HG02623 (cell line): ENCODE measurements around the gene UBR4.
"Not testable (repeated sequence)": the region's sequence is repeated elsewhere in the genome, so short reads cannot be mapped to it uniquely, and the experiment has no call there.

Source experiments
- ATAC-seq: cut with Tn5 transposase; IDR thresholded peaks from one replicate; pipeline ENCODE4 v1.9.1; 2021; ENCODE audit warnings: moderate library complexity; ENCODE audit not compliant: unreplicated experiment

UBR4 gene

GRCh38 chr1:19209990-19210771 is at the start of gene UBR4:
Gene UBR4, minus strand, starts transcription at chr1:19210266. Its CDS starts 18 bp downstream, at chr1:19210248.
- peak; percentile 86 for ATAC-seq

DNA sequence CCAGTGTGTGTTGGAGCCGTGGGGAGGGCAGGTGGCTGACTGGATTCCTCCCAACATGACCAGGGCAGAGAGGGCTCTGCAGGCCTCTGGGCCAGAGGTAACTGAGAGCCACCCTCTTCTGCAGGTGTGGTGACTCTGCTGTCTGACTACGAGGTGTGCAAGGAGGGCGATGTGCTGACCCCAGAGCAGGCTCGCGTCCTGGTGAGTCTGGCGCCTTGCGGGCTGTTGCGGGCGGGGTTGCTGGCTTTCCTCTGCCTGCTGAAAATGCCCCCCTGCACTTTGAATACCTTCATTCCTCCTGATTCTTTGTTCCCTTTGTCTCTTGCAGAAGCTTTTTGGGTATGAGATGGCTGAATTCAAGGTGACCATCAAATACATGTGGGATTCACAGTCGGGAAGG is 48.3 kb upstream of the UBR4 start:
- ATAC-seq, result no peak

GRCh38 chr1:19257178-19257914 is 47.3 kb upstream of the UBR4 start:
- no peak for ATAC-seq

GRCh38 chr1:19256301-19256700 is 46.2 kb upstream of the UBR4 start:
- ATAC-seq, result not testable (repeated sequence)

DNA sequence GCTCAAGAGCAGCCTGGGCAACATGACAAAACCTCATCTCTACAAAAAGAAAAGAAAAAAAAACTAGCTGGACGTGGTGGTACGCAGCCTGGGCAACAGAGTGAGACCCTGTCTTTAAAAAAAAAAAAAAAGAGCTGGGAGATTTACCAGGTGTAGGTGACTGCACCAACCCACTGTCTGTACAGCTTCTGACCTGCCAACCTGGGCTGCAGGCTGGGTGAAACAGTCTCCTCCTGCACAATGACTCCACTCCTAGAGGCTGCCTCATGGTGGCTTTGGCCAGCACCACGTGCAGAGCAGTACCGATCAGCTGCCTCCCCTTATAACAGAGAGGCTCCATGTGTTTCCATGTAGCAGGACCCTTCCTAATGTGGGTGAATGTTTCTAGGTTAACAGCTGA is 45.2 kb upstream of the UBR4 start:
- ATAC-seq, result no peak

DNA sequence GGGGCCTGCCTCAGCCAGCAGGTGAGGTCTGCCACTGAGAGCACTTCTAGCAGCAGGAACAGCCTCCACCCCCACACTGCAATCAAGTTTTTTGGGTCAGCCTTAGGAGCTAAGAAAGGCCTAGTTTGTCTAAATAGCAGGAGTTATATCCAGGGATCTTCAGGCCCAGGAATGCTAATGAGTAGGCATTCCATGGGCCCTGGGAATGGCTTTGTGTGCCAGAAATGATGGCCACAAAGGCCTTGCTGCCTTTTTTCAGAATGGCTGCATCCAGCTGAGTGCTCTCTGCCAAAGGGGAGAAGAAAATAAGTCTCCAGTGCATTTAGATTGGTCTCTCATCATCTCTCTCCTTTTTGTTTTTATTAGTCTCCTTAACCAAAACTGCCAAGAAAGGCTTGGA is 44.4 kb upstream of the UBR4 start:
- ATAC-seq, result no peak

- ATAC-seq, result peak; percentile 79
Measured at GRCh38 chr1:19251305-19252196, 41.5 kb upstream of the UBR4 start, which contains the start of the genes EMC1 and MRTO4. Gene EMC1, minus strand, starts transcription at chr1:19251524. Its CDS starts 15 bp downstream, at chr1:19251509. Gene MRTO4, plus strand, starts transcription at chr1:19251805. Its CDS starts 31 bp downstream, at chr1:19251836.

- no peak for ATAC-seq
Measured at GRCh38 chr1:19250629-19251304, 40.7 kb upstream of the UBR4 start.

DNA sequence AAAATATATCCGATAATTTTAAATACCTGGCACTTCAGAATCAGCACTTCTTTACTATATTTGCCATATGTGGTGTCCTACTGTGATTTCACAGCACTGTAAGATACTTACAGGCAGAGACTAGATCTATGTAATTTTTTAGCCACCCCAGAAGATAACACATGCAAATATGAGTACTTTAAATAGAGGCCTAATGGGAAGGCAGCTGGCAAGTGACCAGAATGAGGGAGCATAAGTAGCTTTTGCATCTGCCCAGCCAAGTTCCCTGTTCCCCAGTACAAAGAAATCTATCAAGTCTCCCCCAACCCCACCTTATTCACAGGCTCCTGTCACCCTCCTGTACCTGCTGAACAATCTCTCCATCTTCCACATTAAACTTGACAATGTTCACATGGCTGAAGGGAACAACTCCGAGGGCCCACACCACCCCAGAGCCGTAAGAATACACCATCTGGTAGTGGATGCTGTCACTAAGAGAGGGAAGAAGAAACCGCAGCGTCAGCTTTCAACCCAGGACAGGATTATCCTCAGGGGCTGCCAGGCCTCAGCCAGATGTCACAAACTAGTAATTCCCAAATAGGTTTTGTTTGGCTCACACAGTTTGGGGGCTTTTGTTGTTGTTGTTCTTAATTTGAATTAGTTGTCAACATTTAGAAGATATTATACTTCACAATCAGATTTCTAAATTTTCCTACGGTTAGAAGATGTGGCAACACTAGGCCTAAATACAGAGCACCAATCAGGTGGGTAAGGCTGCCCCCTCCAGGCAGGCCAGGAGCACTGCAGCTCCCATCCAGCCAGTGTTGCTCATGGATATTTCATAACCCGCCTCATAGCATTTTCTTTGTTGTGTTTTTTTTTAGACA is 30.8 kb upstream of the UBR4 start:
- no peak for ATAC-seq

DNA sequence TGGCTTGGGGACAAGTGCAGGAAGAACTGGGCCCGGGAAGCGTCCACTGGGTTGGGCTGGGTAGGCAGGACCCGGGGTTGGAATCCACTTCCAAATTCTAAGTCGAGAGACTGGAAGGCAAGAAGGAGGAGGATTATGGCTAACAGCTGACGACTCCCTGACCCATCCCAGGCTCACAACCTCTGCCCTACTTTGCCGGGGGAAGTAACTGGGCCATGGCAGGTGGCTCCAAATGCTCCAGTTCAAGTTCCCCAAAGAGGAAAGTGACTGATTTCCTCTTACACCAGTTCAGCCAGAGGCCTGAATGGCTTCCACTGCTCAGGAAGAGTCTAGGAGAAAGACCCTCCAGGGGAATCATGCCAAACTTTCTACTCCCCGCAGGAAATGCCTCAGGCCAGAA is 29.8 kb upstream of the UBR4 start:
- no peak for ATAC-seq

DNA sequence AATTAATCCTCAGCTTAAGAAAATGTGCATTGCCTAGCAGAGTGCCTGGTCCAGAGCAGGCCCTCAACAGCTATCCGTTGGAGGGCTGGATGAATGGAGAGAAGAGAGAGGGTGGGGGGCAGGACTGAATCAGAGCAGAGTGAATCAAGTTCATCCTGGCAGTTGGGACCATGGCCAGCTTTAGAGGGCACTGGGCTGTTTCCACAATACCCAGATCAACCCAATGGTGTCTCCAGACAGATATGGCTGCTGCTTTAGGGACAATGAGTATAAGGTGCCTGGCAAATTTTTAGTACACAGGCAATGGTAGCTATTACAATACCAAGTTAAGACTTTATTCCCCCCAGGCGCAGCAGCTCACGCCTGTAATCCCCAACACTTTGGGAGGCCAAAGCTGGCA is 24.2 kb upstream of the UBR4 start:
- ATAC-seq, result no peak

DNA sequence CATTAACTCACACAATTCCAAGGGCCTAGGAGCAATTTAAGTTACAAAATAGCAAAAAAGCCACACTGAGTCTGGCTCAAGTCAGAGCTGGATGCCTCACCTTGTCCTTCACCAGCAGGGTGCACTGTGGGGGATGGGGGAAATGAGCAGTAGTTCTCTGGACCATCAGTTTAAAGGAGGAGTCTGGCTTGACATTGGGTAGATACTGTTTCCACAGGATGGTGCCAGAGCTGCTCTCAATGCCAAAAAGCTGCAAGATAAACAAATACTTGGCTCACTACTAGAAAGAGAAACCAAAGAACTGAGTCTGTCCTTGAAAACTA is 22.4 kb upstream of the UBR4 start:
- ATAC-seq, result no peak

DNA sequence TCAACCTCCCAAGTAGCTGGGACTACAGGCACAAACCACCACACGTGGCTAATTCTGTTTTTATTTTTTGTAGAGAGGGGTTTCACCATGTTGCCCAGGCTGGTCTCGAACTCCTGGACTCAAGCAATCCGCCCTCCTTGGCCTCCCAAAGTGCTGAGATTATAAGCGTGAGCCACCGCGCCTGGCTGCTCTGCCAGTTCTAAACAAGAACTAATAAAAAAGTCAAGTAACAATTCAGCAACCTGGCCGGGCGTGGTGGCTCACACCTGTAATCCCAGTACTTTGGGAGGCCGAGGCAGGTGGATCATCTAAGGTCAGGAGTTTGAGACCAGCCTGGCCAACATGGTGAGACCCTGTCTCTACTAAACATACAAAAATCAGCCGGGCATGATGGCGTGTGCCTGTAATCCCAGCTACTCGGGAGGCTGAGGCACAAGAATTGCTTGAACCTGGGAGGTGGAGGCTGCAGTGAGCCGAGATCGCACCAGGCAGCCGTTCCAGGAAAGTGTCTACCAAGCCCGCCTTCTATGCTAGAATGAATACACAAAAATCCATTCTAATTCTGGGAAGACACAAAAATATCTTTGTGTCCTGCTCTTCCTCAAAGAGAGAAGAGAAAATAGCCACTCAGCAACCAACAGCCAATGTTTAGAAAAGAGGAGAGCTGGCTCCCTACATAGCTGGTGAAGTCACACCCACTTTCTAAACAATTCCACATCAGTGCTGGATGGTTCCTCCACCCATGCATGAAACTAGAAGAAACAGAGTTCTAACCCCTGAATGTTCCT is 21.9 kb upstream of the UBR4 start:
- ATAC-seq, result not testable (repeated sequence)

DNA sequence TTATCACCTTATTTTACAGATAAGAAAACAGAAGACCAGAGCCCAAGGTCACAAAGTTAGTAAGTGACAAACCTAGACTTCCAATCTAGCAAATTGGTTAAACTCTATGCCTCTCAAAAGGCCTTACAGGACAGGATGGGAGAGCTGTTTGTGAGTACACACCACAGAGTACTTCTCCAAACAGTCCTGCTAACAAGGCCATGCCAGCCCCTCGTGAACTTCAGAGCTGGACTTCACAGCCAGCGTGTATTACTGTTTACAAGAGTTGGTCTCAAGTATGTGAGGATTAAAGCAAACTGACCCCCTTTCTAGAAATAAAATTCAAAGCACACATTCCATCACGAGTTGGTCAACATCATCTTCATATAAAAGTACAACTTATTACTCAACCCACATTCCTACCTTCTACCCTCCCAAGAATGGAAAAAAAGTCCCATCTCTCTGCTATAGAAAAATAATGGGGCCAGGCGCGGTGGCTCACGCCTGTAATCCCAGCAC is 19.8 kb upstream of the UBR4 start:
- no peak for ATAC-seq

GRCh38 chr1:19229229-19229628 is 19.2 kb upstream of the UBR4 start:
- ATAC-seq, result no peak

DNA sequence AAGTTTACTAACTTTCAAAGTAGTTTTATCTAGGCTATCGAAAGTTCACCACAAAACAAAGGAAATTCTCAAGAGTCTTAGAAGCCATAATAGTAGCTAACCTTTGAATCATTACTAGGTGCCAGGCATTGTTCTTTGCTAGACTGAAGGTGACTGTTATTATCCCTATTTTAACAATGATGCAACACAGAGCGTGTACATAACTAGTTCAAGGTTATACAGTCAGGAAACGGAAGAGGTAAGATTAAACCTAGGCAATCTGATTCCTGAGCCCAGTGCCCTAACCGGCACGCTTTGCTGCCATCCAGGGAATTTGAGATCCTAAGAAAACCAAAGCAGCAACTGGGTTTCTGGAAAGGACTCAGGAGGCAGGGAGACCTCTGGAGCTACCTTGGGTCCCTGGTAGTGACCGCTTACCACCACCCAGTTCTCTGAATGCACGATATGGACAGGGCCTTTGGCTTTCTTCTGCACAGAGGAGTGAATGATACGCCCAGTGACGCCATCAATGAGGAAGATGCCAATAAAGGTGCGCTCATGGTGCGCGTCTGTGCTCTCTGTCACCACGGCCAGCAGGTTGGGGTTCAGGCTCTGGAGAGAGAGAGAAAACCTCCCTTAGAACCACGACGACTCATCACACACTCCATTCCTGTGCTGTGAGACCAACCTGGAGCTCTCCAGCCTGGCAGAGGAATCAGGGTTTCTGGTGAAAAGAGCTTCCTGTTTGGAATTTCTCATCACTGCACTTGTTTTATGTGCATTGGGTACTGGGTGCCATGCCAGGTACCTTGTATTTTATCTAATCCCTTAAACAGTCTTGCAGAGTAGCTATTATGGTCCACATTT is 13.1 kb upstream of the UBR4 start:
- ATAC-seq, result no peak

DNA sequence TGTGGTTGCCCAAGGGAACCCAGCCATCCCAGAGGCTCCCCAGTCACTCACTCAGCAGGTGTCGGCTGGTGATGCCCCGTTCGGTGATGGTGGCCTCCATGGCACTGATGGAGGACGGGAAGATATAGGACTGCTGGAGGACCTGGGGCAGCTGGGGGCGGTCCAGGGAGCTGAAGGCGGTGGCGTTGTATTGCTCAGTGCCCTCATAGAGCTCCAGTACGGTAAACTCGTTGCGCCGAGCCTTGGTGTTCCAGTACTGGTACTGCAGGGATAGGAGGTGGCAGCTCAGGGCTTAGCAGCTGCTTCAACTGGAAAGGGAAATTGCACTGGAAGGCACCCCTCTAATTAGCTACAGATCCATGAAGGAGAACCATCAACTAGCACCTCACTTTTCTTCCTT is 12.5 kb upstream of the UBR4 start:
- ATAC-seq, result no peak

- no peak for ATAC-seq
Measured at GRCh38 chr1:19220991-19221390, 10.9 kb upstream of the UBR4 start.
